Gastroesophageal sphincter (tissue), 4 donors: ENCODE measurements around the gene NLRP7. TPM values are rescaled to one million over a fixed set of nuclear protein-coding genes. Genes with fewer than 3 reads are reported as not detected.
"Not testable (repeated sequence)": the region's sequence is repeated elsewhere in the genome, so short reads cannot be mapped to it uniquely, and the experiment has no call there.

Experiments
- ATAC-seq: fragments of 150-250 bp; one replicate; pipeline ENCODE4 v1.9.1; 2016; ENCODE audit warnings: mild to moderate bottlenecking, moderate library complexity
- H3K27ac ChIP-seq, 4 donors: fragments of 200-600 bp; sonication (generic) in 3 of 4; 1 replicate in 3 of 4; 2 replicates in 1 of 4; pipeline ENCODE4 v1.5.1; 2016 to 2019
- H3K27me3 ChIP-seq: fragments of 200-600 bp; sonication (generic); one replicate; pipeline ENCODE4 v1.5.1; 2019
- H3K36me3 ChIP-seq, 2 donors: fragments of 200-600 bp; sonication (generic); one replicate each; pipeline ENCODE4 v1.5.1; 2019; ENCODE audit warnings: control low read depth in 1 of 2
- H3K4me1 ChIP-seq, 3 donors: fragments of 200-600 bp; sonication (generic); 1 replicate in 2 of 3; 2 replicates in 1 of 3; pipeline ENCODE4 v1.5.1; 2016 to 2019; ENCODE audit warnings: control low read depth in 2 of 3
- H3K4me3 ChIP-seq, 2 donors: fragments of 200-600 bp; sonication (generic); one replicate each; pipeline ENCODE4 v1.5.1; 2019; ENCODE audit warnings: mild to moderate bottlenecking in 1 of 2, moderate library complexity in 1 of 2
- H3K9me3 ChIP-seq, 3 donors: fragments of 200-600 bp; sonication (generic); one replicate each; pipeline ENCODE4 v1.5.1; 2017 to 2019; ENCODE audit warnings: control low read depth in 2 of 3
- EP300 ChIP-seq: sonication (generic); formaldehyde crosslinking; IDR thresholded peaks from one replicate; pipeline ENCODE4 v1.6.1; 2017; ENCODE audit warnings: antibody characterized with exemption, mild to moderate bottlenecking
- POLR2A ChIP-seq, 2 donors: fragments of 450-650 bp; IDR thresholded peaks; one replicate each; pipeline ENCODE4 v1.6.1; 2017; ENCODE audit warnings: antibody characterized with exemption in 2 of 2, mild to moderate bottlenecking in 2 of 2, moderate library complexity in 1 of 2
- POLR2AphosphoS5 ChIP-seq: sonication (generic); formaldehyde crosslinking; IDR thresholded peaks from one replicate; pipeline ENCODE4 v1.6.1; 2017; ENCODE audit warnings: antibody characterized with exemption
- WGBS, 2 donors: methylation state at CpG; one replicate each; pipeline ENCODE4 v1.1.5; 2018; ENCODE audit warnings: low coverage in 1 of 2; 5-methylcytosine and 5-hydroxymethylcytosine counted together
- total RNA-seq, 4 donors: library from RNA; depleted of rRNA; stranded (reverse); fragments of >200 nt; gene quantifications; one replicate each; pipeline ENCODE4 v1.1.0, GENCODE V29; 2016
- TF ChIP-seq, protein P1 (sequence below), 4 experiments: fragments of 200-600 bp in 2 of 4; fragments of 450-650 bp in 2 of 4; sonication (generic) in 1 of 4; IDR thresholded peaks; one replicate each; pipeline ENCODE4 v1.5.1; 2017 to 2019; ENCODE audit warnings: antibody characterized with exemption in 4 of 4, mild to moderate bottlenecking in 2 of 4, moderate library complexity in 2 of 4

NLRP7 gene
- total RNA-seq, 4 donors from 2014 or later, result not detected

DNA sequence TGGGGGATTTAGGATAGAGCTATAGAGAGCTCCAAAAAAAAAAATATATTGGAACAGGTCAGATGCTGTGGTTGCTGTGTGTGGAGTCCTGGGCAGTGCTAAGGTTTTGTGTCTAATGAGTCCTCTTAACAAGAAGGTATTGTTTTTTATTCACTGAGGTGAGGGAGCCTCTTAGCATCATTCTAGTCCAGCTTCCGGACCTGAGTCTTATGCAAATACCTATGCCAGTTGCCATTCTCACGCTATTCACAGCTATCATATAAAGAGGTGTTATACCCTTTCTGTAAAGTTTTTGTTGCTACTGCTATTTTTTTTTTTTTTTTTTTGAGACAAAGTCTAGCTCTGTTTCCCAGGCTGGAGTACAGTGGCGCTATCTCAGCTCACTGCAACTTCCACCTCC is 20.3 kb upstream of the NLRP7 start:
- no peaks in the 10 kb centered on the region for H3K4me1 ChIP-seq
- H3K27ac ChIP-seq, result no peak overlapping the region
- no peak overlapping the region for H3K4me3 ChIP-seq
- no peaks in the 10 kb centered on the region for H3K36me3 ChIP-seq
- no peak for ATAC-seq
- H3K9me3 ChIP-seq, result peaks cover 0 to 10% (median 0%) of the 10 kb centered on the region in 3 donors
- peaks cover 34% of the 10 kb centered on the region for H3K27me3 ChIP-seq
- 75 to 93% methylated on average over 2 to 3 of the region's 3 CpGs for WGBS, 2 donors
- TF ChIP-seq POLR2A (IDR thresholded peaks at IDR 0.05), result no peak
- TF ChIP-seq, protein P1, sequence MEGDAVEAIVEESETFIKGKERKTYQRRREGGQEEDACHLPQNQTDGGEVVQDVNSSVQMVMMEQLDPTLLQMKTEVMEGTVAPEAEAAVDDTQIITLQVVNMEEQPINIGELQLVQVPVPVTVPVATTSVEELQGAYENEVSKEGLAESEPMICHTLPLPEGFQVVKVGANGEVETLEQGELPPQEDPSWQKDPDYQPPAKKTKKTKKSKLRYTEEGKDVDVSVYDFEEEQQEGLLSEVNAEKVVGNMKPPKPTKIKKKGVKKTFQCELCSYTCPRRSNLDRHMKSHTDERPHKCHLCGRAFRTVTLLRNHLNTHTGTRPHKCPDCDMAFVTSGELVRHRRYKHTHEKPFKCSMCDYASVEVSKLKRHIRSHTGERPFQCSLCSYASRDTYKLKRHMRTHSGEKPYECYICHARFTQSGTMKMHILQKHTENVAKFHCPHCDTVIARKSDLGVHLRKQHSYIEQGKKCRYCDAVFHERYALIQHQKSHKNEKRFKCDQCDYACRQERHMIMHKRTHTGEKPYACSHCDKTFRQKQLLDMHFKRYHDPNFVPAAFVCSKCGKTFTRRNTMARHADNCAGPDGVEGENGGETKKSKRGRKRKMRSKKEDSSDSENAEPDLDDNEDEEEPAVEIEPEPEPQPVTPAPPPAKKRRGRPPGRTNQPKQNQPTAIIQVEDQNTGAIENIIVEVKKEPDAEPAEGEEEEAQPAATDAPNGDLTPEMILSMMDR (IDR thresholded peaks at IDR 0.05), result no peak
- no peak for TF ChIP-seq POLR2AphosphoS5
- TF ChIP-seq EP300, result no peak

DNA sequence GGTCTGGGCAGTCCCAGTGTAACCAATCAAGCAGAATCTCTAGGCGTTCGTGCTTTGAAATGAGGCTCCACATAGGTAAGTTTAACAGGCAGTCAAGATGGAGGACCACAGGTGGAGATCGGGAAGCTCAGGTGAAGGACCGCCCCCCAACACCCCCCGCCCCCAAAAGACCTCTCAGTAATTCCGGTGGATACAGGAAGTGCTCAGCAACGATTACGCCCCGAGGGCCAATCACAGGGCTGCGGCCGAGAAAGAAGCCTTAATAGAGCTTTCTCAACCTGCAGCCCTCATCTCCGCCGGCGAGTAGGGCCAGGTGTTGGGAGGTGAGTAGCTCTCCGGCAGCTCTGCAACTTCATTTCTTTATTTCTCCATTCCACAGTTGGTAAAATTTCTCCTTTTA is 17.7 kb upstream of the NLRP7 start:
- H3K27me3 ChIP-seq, result peaks cover 37% of the 10 kb centered on the region
- H3K4me3 ChIP-seq, ATAC-seq, H3K4me1 ChIP-seq, H3K36me3 ChIP-seq, H3K27ac ChIP-seq, H3K9me3 ChIP-seq: not testable (repeated sequence)
- WGBS, 2 donors, result 90% methylated on average over 8 of the region's 15 CpGs; no CpG with 5 or more reads in 1 of the 2 donors

- Histone ChIP-seq H3K27ac (no peak overlapping the region), H3K4me3 (no peak overlapping the region), H3K4me1 (no peaks in the 10 kb centered on the region), H3K9me3 (no peaks in the 10 kb centered on the region), H3K36me3 (no peaks in the 10 kb centered on the region), H3K27me3 (peaks cover 24% of the 10 kb centered on the region)
- 38 to 67% methylated on average over 3 to 4 of the region's 8 CpGs for WGBS, 2 donors
- TF ChIP-seq POLR2AphosphoS5 (no peak), EP300 (no peak), POLR2A (IDR thresholded peaks at IDR 0.05) (no peak)
- TF ChIP-seq, protein P1 (IDR thresholded peaks at IDR 0.05), result no peak
- no peak for ATAC-seq
These were observed 12.5 kb upstream of the NLRP7 start for GRCh38 chr19:54959840-54960239.

GRCh38 chr19:54955376-54955775 is 8.0 kb upstream of the NLRP7 start:
- Histone ChIP-seq H3K36me3 (no peaks in the 10 kb centered on the region), H3K27ac (no peak overlapping the region), H3K9me3 (no peaks in the 10 kb centered on the region), H3K4me1 (no peaks in the 10 kb centered on the region), H3K4me3 (no peak overlapping the region), H3K27me3 (peaks cover 31% of the 10 kb centered on the region)
- no peak for ATAC-seq
- TF ChIP-seq EP300 (no peak), POLR2AphosphoS5 (no peak)
- TF ChIP-seq, protein P1 (IDR thresholded peaks at IDR 0.05), result no peak
- 76 to 80% methylated on average over 3 to 9 of the region's 11 CpGs for WGBS, 2 donors

GRCh38 chr19:54953345-54953713 is 6.0 kb upstream of the NLRP7 start:
- not testable (repeated sequence) for H3K4me3 ChIP-seq, H3K27ac ChIP-seq, H3K4me1 ChIP-seq, H3K36me3 ChIP-seq, ATAC-seq, H3K9me3 ChIP-seq
- H3K27me3 ChIP-seq, result peaks cover 46% of the 10 kb centered on the region
- whole genome bisulfite sequencing, 2 donors, result 72 to 100% methylated on average over 2 to 10 of the region's 10 CpGs

GRCh38 chr19:54952591-54953344 is 5.4 kb upstream of the NLRP7 start:
- WGBS, 2 donors, result 60 to 87% methylated on average over 1 to 18 of the region's 23 CpGs
- no peak for ATAC-seq

DNA sequence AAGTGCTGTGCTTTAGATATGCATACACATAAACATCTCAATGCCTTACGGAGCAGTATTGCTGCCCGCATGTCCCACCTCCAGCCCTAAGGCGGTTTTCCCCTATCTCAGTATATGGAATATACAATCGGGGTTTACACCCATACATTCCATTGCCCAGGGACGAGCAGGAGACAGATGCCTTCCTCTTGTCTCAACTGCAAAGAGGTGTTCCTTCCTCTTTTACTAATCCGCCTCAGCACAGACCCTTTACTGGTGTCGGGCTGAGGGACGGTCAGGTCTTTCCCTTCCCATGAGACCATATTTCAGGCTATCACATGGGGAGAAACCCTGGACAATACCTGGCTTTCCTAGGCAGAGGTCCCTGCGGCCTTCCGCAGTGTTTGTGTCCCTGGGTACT is 3.2 kb upstream of the NLRP7 start:
- not testable (repeated sequence) for H3K4me3 ChIP-seq
- WGBS, 2 donors, result 44 to 68% methylated on average over 4 to 7 of the region's 10 CpGs

More at GRCh38 chr19:54952591-54953344, 5.4 kb upstream of the NLRP7 start:
- Histone ChIP-seq H3K27ac (no peak overlapping the region), H3K27me3 (peaks cover 46% of the 10 kb centered on the region), H3K36me3 (no peaks in the 10 kb centered on the region), H3K4me3 (no peak overlapping the region), H3K9me3 (no peaks in the 10 kb centered on the region), H3K4me1 (no peaks in the 10 kb centered on the region)
- TF ChIP-seq, protein P1 (IDR thresholded peaks at IDR 0.05), result no peak
- TF ChIP-seq POLR2A (IDR thresholded peaks at IDR 0.05), result no peak
- no peak for TF ChIP-seq EP300
- no peak for TF ChIP-seq POLR2AphosphoS5

More for the DNA sequence above, 3.2 kb upstream of the NLRP7 start:
- not testable (repeated sequence) for H3K4me1 ChIP-seq, ATAC-seq, H3K27ac ChIP-seq, H3K36me3 ChIP-seq, H3K9me3 ChIP-seq
- peaks cover 46% of the 10 kb centered on the region for H3K27me3 ChIP-seq
